SK-MEL-5 (cell line): Measurements from ENCODE around the gene BSN. TPM values are rescaled to one million over a fixed set of nuclear protein-coding genes. Genes with fewer than 3 reads are reported as not detected.

Experiments
- DNase-seq: peaks from one replicate; pipeline ENCODE4 v3.0.0-alpha.2; 2016; ENCODE audit warnings: low read depth, low spot score
- in situ Hi-C: cut with HindIII; loops from 2 replicates; pipeline ENCODE4 v1.10.0; 2016; ENCODE audit warnings: low sequenced_read_pairs, high pct_unique_total_duplicates, low pct_unique_long_range_greater_than_20kb
- polyA plus RNA-seq, 2 experiments: library from polyadenylated mRNA; depleted of rRNA; stranded (reverse); fragments of >200 nt; gene quantifications; 2 replicates each; pipeline ENCODE4 v1.2.3, GENCODE V29; 2015
- total RNA-seq: library from RNA; depleted of rRNA; stranded (reverse); fragments of >200 nt; shearing (Covaris generic); gene quantifications from 2 replicates; pipeline ENCODE4 v1.2.3, GENCODE V29; 2014; rRNA removed

Gene BSN
- 0.11 and 0.40 TPM in 2 replicates for total RNA-seq
- 0.27 and 0.52 TPM in 2 replicates for polyA plus RNA-seq (2015; cell fraction: cytosol; rRNA removed)
- 0.45 and 0.62 TPM in 2 replicates for polyA plus RNA-seq (2015; cell fraction: nucleus; rRNA removed)

- in situ Hi-C loops = no loop called here
- peak; percentile 89 for DNase-seq
These were observed at the start of gene BSN for GRCh38 chr3:49553692-49554632. TSS of gene BSN (plus strand) at chr3:49554477. CDS start at chr3:49554603, 126 bp downstream.

- in situ Hi-C loops = no loop called here
- DNase-seq = no peak
These were observed 47.4 kb upstream of the BSN start for GRCh38 chr3:49506906-49507305.

GRCh38 chr3:49509028-49509561, 45.2 kb upstream of the BSN start:
- in situ Hi-C loops = no loop called here
- DNase-seq = no peak

- in situ Hi-C loops = no loop called here
- no peak for DNase-seq
These were observed 42.6 kb upstream of the BSN start for GRCh38 chr3:49511639-49512038.

GRCh38 chr3:49512781-49513355, 41.4 kb upstream of the BSN start:
- DNase-seq = no peak
- in situ Hi-C loops = no loop called here

- in situ Hi-C loops = no loop called here
- DNase-seq = no peak
These were observed 40.7 kb upstream of the BSN start for GRCh38 chr3:49513494-49514124.

- in situ Hi-C loops = no loop called here
- no peak for DNase-seq
These were observed 36.3 kb upstream of the BSN start for GRCh38 chr3:49518016-49518415.

- no peak for DNase-seq
- in situ Hi-C loops = no loop called here
These were observed 35.8 kb upstream of the BSN start for GRCh38 chr3:49518441-49518840.

GRCh38 chr3:49519296-49519695, 35.0 kb upstream of the BSN start:
- in situ Hi-C loops = no loop called here
- peak; percentile 96 for DNase-seq

GRCh38 chr3:49519916-49520385, 34.3 kb upstream of the BSN start:
- in situ Hi-C loops = no loop called here
- peak; percentile 65 for DNase-seq

- in situ Hi-C loops = no loop called here
- no peak for DNase-seq
These were observed 30.2 kb upstream of the BSN start for GRCh38 chr3:49523756-49524747.

GRCh38 chr3:49529567-49529966, 24.7 kb upstream of the BSN start:
- in situ Hi-C loops = no loop called here
- no peak for DNase-seq

GRCh38 chr3:49530231-49530630, 24.0 kb upstream of the BSN start:
- in situ Hi-C loops = no loop called here
- DNase-seq = no peak

GRCh38 chr3:49530701-49531100, 23.6 kb upstream of the BSN start:
- no peak for DNase-seq
- in situ Hi-C loops = no loop called here

GRCh38 chr3:49531218-49531617, 23.1 kb upstream of the BSN start:
- in situ Hi-C loops = no loop called here
- DNase-seq = no peak

GRCh38 chr3:49531715-49532114, 22.6 kb upstream of the BSN start:
- in situ Hi-C loops = no loop called here
- DNase-seq = no peak

GRCh38 chr3:49533031-49533430, 21.2 kb upstream of the BSN start:
- in situ Hi-C loops = no loop called here
- no peak for DNase-seq
